Trophoblast cell (in vitro differentiated cells and primary cell): Measurements from ENCODE around the gene HKDC1.

Experiments used
- DNase-seq, 2 donors: peaks; one replicate each; pipeline ENCODE4 v3.0.0-alpha.2; 2016
- H2AFZ ChIP-seq: 2 replicates; pipeline ENCODE4 v1.6.1; 2013; ENCODE audit warnings: low read length, moderate library complexity, mild to moderate bottlenecking; ENCODE audit not compliant: insufficient read depth, poor library complexity
- H2AK5ac ChIP-seq: 2 replicates; pipeline ENCODE4 v1.6.1; 2013; ENCODE audit warnings: mild to moderate bottlenecking, low read length
- H2BK120ac ChIP-seq: 2 replicates; pipeline ENCODE4 v1.6.1; 2013; ENCODE audit warnings: low read length, mild to moderate bottlenecking, moderate library complexity; ENCODE audit not compliant: insufficient read depth, poor library complexity
- H2BK12ac ChIP-seq: 2 replicates; pipeline ENCODE4 v1.6.1; 2013; ENCODE audit warnings: mild to moderate bottlenecking, low read length, moderate library complexity
- H2BK5ac ChIP-seq: 2 replicates; pipeline ENCODE4 v1.6.1; 2013; ENCODE audit warnings: low read length, low read depth, moderate library complexity, mild to moderate bottlenecking; ENCODE audit not compliant: poor library complexity
- H3K14ac ChIP-seq: 2 replicates; pipeline ENCODE4 v1.6.1; 2013; ENCODE audit warnings: mild to moderate bottlenecking, low read length
- H3K18ac ChIP-seq: 2 replicates; pipeline ENCODE4 v1.6.1; 2013; ENCODE audit warnings: mild to moderate bottlenecking, low read length
- H3K23ac ChIP-seq: 2 replicates; pipeline ENCODE4 v1.6.1; 2013; ENCODE audit warnings: low read length
- H3K27ac ChIP-seq: 2 replicates; pipeline ENCODE4 v1.5.1; 2013; ENCODE audit warnings: low read depth, mild to moderate bottlenecking, inconsistent platforms, low read length, moderate library complexity
- H3K27me3 ChIP-seq: 2 replicates; pipeline ENCODE4 v1.6.1; 2013; ENCODE audit warnings: inconsistent platforms, mild to moderate bottlenecking, low read length, moderate library complexity; ENCODE audit not compliant: insufficient read depth
- H3K36me3 ChIP-seq, 2 experiments: 1 replicate in 1 of 2; 2 replicates in 1 of 2; pipeline ENCODE4 v1.6.1; 2013; ENCODE audit warnings: low read length in 2 of 2, mild to moderate bottlenecking in 2 of 2, moderate library complexity in 1 of 2; ENCODE audit not compliant: insufficient read depth in 2 of 2, control insufficient read depth in 1 of 2
- H3K4ac ChIP-seq: 2 replicates; pipeline ENCODE4 v1.6.1; 2013; ENCODE audit warnings: low read depth, mild to moderate bottlenecking, low read length, moderate library complexity
- H3K4me1 ChIP-seq, 2 experiments: 1 replicate in 1 of 2; 2 replicates in 1 of 2; pipeline ENCODE4 v1.6.1; 2013; ENCODE audit warnings: low read length in 2 of 2, mild to moderate bottlenecking in 2 of 2, moderate library complexity in 1 of 2; ENCODE audit not compliant: insufficient read depth in 2 of 2, control insufficient read depth in 1 of 2
- H3K4me2 ChIP-seq: 2 replicates; pipeline ENCODE4 v1.6.1; 2013; ENCODE audit warnings: inconsistent platforms, mild to moderate bottlenecking, low read length, moderate library complexity
- H3K4me3 ChIP-seq: 2 replicates; pipeline ENCODE4 v1.5.1; 2013; ENCODE audit warnings: mild to moderate bottlenecking, low read depth, low read length, inconsistent platforms
- H3K79me1 ChIP-seq: one replicate; pipeline ENCODE4 v1.6.1; 2013; ENCODE audit warnings: low read length
- H3K79me2 ChIP-seq: 2 replicates; pipeline ENCODE4 v1.6.1; 2013; ENCODE audit warnings: low read length, mild to moderate bottlenecking; ENCODE audit not compliant: control insufficient read depth, insufficient read depth, poor library complexity
- H3K9ac ChIP-seq: 2 replicates; pipeline ENCODE4 v1.6.1; 2013; ENCODE audit warnings: mild to moderate bottlenecking, low read length
- H3K9me3 ChIP-seq: 2 replicates; pipeline ENCODE4 v1.6.1; 2013; ENCODE audit warnings: low read depth, mild to moderate bottlenecking, control low read depth, inconsistent platforms, low read length; ENCODE audit not compliant: insufficient read depth
- H4K12ac ChIP-seq: 2 replicates; pipeline ENCODE4 v1.6.1; 2013; ENCODE audit warnings: low read depth, mild to moderate bottlenecking, low read length, moderate library complexity
- H4K8ac ChIP-seq: 2 replicates; pipeline ENCODE4 v1.6.1; 2013; ENCODE audit warnings: low read depth, mild to moderate bottlenecking, low read length, moderate library complexity
- H4K91ac ChIP-seq: one replicate; pipeline ENCODE4 v1.6.1; 2013; ENCODE audit warnings: low read depth, mild to moderate bottlenecking, low read length, moderate library complexity
- WGBS: extraction: QIAGEN DNeasy Blood & Tissue Kit; methylation state at CpG from one replicate; pipeline ENCODE4 v1.1.7; 2013; ENCODE audit warnings: missing lambda C conversion rate; ENCODE audit not compliant: insufficient read length, insufficient coverage; ENCODE audit errors: extremely low coverage; 5-methylcytosine and 5-hydroxymethylcytosine counted together

Gene HKDC1

DNA sequence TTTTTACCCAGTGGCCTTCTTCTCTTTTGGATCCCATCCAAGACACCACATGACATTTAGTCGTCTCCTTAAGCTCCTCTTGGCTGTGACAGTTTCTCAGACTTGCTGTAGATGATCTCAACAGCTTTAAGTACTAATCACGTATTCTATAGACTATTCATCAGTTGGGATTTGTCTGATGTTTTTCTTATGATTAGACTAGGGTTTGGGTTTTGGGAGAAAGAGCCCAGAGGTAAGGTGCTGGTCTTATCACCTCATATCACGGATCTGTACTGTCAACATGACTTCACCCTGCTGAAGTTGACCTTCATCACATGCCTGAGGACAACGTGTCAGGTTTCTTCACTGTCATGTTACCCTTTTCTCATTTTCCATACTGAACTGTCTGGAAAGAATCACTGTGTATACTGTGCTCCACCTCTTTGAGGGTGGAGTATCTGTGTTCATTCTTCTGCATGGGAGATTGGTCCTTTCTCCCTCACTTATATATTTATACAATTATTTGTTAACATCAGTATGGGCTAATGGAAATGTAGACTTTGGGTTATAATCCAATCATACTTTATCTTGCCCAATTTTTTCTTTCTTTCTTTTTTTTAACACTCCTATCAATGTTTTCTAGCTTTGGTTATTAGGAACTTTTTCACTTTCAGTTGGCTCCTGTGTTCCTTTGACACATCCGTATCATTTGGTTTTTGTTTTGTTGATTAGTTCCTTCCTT, 6.4 kb upstream of the HKDC1 start:
- H2BK5ac ChIP-seq: no peak overlapping the region
- no peaks in the 10 kb centered on the region for H3K79me2 ChIP-seq
- no peak overlapping the region for H2AFZ ChIP-seq
- no peak overlapping the region for H2AK5ac ChIP-seq
- no peak overlapping the region for H3K18ac ChIP-seq
- no peak overlapping the region for H3K4me2 ChIP-seq
- H3K36me3 ChIP-seq: peaks cover under 1 to 2% of the 10 kb centered on the region in 2 experiments
- H4K12ac ChIP-seq: no peak overlapping the region
- H4K91ac ChIP-seq: no peak overlapping the region
- no peaks in the 10 kb centered on the region for H3K27me3 ChIP-seq
- H2BK120ac ChIP-seq: no peak overlapping the region
- H4K8ac ChIP-seq: no peak overlapping the region
- no peaks in the 10 kb centered on the region for H3K79me1 ChIP-seq
- no peak overlapping the region for H3K14ac ChIP-seq
- no peak overlapping the region for H3K9ac ChIP-seq
- peaks cover 0 to 3% of the 10 kb centered on the region in 2 experiments for H3K4me1 ChIP-seq
- DNase-seq: peak in 1 of 2 donors; percentile 15
- H3K9me3 ChIP-seq: no peaks in the 10 kb centered on the region
- no CpG with 5 or more reads among the region's 5 CpGs for WGBS
- no peak overlapping the region for H3K4ac ChIP-seq
- H2BK12ac ChIP-seq: no peak overlapping the region
- H3K4me3 ChIP-seq: no peak overlapping the region
- H3K23ac ChIP-seq: no peak overlapping the region
- H3K27ac ChIP-seq: no peak overlapping the region

DNA sequence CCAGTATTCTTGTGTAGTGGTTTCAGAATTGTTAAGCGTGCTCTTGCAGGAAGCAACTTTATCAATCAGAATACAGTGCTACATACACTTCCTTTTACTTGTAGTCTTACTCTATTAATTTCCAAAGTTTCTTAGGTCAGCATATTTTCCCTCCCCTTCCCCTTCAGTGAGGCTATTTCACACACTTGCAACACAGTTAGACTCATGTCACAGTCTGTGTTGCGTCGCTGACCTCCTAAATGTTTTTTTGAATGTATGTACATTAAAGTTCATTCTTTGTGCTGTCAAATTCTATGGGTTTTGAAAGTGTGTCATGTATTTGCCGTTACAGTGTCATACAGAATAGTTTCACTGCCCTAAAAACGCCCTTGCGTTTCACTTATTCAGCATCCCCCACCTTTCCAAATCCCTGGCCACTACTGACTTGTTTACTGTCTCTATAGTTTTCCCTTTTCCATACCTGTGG, 5.4 kb upstream of the HKDC1 start:
- no peak overlapping the region for H2BK5ac ChIP-seq
- no peak overlapping the region for H2AK5ac ChIP-seq
- H3K79me1 ChIP-seq: no peaks in the 10 kb centered on the region
- no peak overlapping the region for H2BK12ac ChIP-seq
- DNase-seq: no peak
- H3K79me2 ChIP-seq: no peaks in the 10 kb centered on the region
- no peak overlapping the region for H3K4me3 ChIP-seq
- H3K9me3 ChIP-seq: no peaks in the 10 kb centered on the region
- no CpG with 5 or more reads among the region's 6 CpGs for WGBS
- no peak overlapping the region for H3K18ac ChIP-seq
- H4K91ac ChIP-seq: no peak overlapping the region
- no peak overlapping the region for H4K8ac ChIP-seq
- H3K27ac ChIP-seq: no peak overlapping the region
- no peaks in the 10 kb centered on the region for H3K36me3 ChIP-seq
- H3K4ac ChIP-seq: no peak overlapping the region
- H3K14ac ChIP-seq: no peak overlapping the region
- no peak overlapping the region for H4K12ac ChIP-seq
- H2BK120ac ChIP-seq: no peak overlapping the region
- no peak overlapping the region for H3K23ac ChIP-seq
- H2AFZ ChIP-seq: no peak overlapping the region
- no peaks in the 10 kb centered on the region for H3K27me3 ChIP-seq
- no peak overlapping the region for H3K4me2 ChIP-seq
- no peak overlapping the region for H3K9ac ChIP-seq
- H3K4me1 ChIP-seq: peaks cover 0 to 3% of the 10 kb centered on the region in 2 experiments

DNA sequence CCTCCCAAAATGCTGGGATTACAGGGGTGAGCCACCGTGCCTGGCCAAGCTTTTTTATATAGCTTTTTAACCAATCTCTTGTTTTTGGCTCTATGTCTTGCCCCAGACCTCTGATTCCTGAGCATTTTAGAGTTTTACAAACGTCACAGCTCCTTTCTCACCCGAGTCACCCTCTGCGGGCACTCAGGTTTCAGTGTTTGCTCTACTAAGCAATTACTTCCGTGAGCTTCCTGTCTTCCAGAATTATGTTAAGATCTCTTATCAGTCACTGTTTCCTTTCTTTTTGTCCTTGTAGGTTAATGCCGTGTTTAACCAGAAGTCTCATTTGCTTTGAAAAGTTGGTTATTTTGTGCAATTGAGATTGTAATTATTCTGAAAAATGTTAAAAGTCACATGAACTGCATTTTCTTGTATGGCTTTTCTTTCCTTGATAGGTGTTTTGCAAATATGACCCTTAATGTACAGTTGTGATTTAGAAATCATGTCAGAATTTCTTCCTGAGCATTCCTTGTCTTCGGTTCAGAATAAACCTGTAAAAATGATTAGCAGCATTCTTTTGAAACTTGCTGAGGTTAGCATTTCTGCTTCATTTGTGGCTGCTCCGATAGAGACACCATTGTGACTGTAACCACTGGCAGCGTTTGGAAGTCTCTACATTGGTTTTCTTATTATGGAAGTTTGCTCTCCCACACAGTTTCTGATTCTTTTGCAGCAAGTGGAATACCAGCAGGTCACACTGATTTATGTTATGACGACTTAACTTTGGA, 4.5 kb upstream of the HKDC1 start:
- Histone ChIP-seq H2BK120ac (no peak overlapping the region), H3K4me3 (no peak overlapping the region), H3K79me1 (no peaks in the 10 kb centered on the region), H3K4ac (no peak overlapping the region), H3K9ac (no peak overlapping the region), H4K91ac (no peak overlapping the region), H3K4me2 (no peak overlapping the region), H3K23ac (no peak overlapping the region), H2AK5ac (no peak overlapping the region), H3K14ac (no peak overlapping the region), H2AFZ (no peak overlapping the region), H3K18ac (no peak overlapping the region), H3K27me3 (no peaks in the 10 kb centered on the region), H2BK5ac (no peak overlapping the region), H3K36me3 (no peaks in the 10 kb centered on the region), H3K27ac (no peak overlapping the region), H2BK12ac (no peak overlapping the region), H4K12ac (no peak overlapping the region), H3K9me3 (no peaks in the 10 kb centered on the region), H3K79me2 (no peaks in the 10 kb centered on the region), H4K8ac (no peak overlapping the region), H3K4me1 (peaks cover 0 to 3% of the 10 kb centered on the region in 2 experiments)
- peak in 1 of 2 donors; percentile 13 for DNase-seq
- no CpG with 5 or more reads among the region's 10 CpGs for WGBS

DNA sequence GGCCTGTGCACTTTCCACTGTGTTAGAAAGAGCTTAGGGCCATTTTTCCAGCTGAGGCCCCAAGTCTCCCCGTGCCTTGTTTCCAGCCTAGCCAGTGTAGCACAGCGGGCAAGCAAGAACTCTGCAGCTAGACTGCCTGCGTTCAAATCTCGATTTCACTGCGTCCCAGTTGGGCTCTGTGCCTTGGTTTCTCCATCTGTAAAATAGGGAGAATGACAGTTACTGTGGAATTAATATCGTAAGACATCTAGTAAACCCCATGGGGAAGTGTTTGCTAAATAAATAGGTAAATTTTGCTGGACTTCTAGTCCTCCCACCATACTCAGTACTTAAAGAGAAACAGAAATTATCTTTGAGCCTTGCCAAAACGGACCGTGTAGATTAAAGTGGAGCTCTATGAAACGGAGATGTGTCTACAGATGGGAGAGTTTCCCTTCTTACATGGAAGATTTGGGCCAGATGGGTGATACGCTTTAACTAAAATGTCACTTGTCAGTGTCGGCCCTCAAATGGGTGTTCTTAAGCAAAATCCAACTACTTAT, 3.5 kb upstream of the HKDC1 start:
- H3K23ac ChIP-seq: no peak overlapping the region

More for the DNA sequence above, 3.5 kb upstream of the HKDC1 start:
- H2AFZ ChIP-seq: no peak overlapping the region
- WGBS: no CpG with 5 or more reads among the region's 11 CpGs
- no peak overlapping the region for H4K8ac ChIP-seq
- no peaks in the 10 kb centered on the region for H3K9me3 ChIP-seq
- no peak overlapping the region for H3K14ac ChIP-seq
- H4K12ac ChIP-seq: no peak overlapping the region
- no peak overlapping the region for H2BK120ac ChIP-seq
- H2AK5ac ChIP-seq: no peak overlapping the region
- H3K9ac ChIP-seq: no peak overlapping the region
- H3K79me1 ChIP-seq: no peaks in the 10 kb centered on the region
- no peak overlapping the region for H2BK12ac ChIP-seq
- H3K4me1 ChIP-seq: no peaks in the 10 kb centered on the region
- no peaks in the 10 kb centered on the region for H3K27me3 ChIP-seq
- H4K91ac ChIP-seq: no peak overlapping the region
- H3K18ac ChIP-seq: no peak overlapping the region
- no peaks in the 10 kb centered on the region for H3K36me3 ChIP-seq
- no peak overlapping the region for H3K27ac ChIP-seq
- H2BK5ac ChIP-seq: no peak overlapping the region
- H3K4me3 ChIP-seq: no peak overlapping the region
- no peak for DNase-seq
- no peaks in the 10 kb centered on the region for H3K79me2 ChIP-seq
- no peak overlapping the region for H3K4ac ChIP-seq
- H3K4me2 ChIP-seq: no peak overlapping the region
